ENCODE results near the gene BARHL1.

BARHL1 gene

DNA sequence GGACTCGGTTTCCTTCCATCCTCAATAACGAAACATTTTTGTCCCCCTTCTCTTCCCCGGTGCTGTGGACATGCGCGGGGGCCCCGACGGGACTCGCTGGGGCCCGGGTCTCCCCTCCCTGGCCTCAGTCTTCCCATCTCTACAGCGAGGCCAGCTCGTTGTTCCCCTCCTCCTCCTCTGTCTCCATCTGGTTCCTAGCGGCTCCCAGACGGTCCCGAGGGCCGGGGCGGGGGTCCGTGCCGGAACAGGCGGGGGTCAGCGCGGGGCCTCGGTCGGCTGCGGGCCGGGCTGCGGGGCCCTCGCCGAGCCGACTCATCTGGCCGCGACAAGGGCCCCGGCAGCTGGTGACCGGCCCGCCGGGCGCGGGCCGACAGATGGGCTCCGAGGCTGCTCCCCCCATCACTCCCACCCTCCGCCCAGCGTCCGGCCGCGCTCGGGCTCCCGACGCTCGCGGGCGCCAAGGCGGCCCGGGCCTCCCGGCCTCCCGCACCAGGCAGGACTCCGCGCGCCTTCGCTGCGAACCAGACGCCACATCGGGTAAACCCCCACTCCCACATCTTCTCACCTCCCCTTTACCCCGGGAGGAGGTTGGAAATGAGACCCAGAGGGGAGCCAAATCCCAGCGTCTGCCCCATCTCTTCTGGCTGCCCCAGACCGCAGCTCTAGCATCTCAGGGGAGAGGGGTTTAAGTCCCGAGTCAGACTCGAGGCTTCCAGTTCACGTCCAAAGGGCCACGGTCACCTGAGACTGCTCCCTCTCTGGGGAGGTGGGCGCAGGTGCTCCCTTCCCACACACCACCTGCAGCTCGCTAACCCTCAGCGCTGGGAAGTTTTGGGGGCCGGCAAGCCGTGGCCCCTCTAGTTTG lies 8.1 kb downstream of the BARHL1 start:
- TF ChIP-seq, protein P1, sequence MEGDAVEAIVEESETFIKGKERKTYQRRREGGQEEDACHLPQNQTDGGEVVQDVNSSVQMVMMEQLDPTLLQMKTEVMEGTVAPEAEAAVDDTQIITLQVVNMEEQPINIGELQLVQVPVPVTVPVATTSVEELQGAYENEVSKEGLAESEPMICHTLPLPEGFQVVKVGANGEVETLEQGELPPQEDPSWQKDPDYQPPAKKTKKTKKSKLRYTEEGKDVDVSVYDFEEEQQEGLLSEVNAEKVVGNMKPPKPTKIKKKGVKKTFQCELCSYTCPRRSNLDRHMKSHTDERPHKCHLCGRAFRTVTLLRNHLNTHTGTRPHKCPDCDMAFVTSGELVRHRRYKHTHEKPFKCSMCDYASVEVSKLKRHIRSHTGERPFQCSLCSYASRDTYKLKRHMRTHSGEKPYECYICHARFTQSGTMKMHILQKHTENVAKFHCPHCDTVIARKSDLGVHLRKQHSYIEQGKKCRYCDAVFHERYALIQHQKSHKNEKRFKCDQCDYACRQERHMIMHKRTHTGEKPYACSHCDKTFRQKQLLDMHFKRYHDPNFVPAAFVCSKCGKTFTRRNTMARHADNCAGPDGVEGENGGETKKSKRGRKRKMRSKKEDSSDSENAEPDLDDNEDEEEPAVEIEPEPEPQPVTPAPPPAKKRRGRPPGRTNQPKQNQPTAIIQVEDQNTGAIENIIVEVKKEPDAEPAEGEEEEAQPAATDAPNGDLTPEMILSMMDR (IDR thresholded peaks at IDR 0.05; ENCODE audit: borderline replicate concordance, insufficient read depth, low read depth, low read length) = no peak
- H3K4me3 ChIP-seq (ENCODE audit: low read depth, low read length) = no peak overlapping the region

DNA sequence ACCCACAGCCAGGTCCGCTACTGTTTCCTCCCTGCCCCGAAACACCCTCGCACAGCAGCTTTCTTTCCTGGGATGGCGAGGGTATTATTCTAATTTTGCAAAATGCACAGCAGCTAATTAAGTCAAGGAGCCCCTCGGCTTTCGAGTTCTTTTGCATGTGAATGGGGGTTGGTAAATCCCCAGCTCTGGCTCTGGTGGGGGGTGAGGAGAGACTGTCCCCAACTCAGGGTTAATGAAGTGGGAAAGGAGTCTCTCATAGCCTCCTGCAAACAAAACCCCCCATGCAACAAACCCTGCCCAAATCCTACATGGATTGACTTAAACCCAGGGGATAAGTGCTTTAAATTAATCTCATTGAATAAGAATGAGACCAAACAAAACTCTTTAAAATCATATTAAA lies 8.8 kb downstream of the BARHL1 start:
- TF ChIP-seq, protein P1 (IDR thresholded peaks at IDR 0.05; ENCODE audit: borderline replicate concordance, insufficient read depth, low read depth, low read length) = no peak
- H3K4me3 ChIP-seq (ENCODE audit: low read depth, low read length) = no peak overlapping the region

DNA sequence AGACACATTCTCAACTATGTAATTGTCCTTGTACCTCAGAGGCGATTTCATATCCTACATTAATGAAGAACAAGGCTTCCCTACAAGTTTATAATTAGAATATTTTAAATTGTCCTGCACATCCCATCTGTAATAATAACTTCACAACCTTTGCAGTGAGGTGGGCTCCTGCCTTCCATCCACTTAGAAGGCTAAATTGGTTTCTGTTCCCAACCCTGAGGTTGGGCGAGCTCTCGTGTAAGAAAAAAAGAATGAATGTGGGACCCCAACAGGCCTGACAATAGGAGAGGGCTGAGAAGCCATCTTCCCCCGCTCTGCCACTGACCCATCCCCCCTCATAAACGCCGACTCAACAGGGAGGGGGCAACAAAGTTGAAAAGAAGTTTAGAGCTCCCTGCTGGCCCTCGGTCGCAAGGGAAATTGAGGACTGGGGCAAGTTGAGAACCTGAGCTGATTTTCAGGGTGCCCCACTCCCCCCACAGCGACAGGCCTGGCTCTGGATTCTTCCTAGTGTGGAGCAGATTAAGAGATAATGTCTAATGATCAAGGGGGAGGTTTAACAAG lies 9.4 kb downstream of the BARHL1 start:
- TF ChIP-seq, protein P1 (IDR thresholded peaks at IDR 0.05; ENCODE audit: borderline replicate concordance, insufficient read depth, low read depth, low read length) = no peak
- no peak overlapping the region for H3K4me3 ChIP-seq (ENCODE audit: low read depth, low read length)

DNA sequence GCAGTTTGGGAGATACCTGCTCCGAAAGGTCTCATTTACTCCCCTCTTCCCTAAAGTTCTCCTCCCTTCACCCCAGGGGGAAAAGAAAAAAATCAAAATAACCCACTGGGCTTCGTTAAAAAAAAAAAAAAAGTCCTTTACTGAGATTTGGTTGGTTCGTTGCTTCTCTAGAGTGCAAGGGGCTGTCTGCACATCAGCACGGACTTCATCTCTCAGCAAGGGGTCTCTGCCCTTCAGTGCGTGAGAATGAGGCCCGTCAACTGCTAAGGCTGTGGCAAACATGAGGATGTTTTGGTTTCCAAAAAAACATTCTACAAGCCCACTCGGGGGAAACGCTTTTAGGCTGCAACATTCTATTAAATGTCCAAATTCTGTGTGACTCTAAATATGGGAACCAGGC lies 10.0 kb downstream of the BARHL1 start:
- TF ChIP-seq, protein P1 (IDR thresholded peaks at IDR 0.05; ENCODE audit: borderline replicate concordance, insufficient read depth, low read depth, low read length) = no peak
- H3K4me3 ChIP-seq (ENCODE audit: low read depth, low read length) = no peak overlapping the region

DNA sequence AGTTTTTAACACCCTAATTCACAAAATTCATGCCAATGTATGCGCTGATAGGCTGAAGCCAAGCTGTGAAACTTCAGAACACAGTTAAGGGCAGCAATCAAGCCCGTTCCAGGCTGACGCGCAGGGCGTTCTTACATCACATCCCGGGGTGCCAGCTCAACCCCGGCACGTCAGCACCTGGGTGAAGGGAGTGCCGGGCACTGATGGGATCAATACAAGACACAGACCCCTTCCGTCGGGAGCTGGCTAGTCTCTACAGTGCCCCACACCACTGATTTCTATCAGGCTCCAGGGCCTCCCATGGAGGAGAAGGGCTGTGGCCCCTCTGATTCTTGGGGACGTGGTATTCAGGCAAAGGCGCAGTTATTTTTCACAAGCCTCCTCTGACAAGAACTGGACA lies 12.0 kb downstream of the BARHL1 start:
- TF ChIP-seq, protein P1 (IDR thresholded peaks at IDR 0.05; ENCODE audit: borderline replicate concordance, insufficient read depth, low read depth, low read length) = no peak
- no peak overlapping the region for H3K4me3 ChIP-seq (ENCODE audit: low read depth, low read length)

DNA sequence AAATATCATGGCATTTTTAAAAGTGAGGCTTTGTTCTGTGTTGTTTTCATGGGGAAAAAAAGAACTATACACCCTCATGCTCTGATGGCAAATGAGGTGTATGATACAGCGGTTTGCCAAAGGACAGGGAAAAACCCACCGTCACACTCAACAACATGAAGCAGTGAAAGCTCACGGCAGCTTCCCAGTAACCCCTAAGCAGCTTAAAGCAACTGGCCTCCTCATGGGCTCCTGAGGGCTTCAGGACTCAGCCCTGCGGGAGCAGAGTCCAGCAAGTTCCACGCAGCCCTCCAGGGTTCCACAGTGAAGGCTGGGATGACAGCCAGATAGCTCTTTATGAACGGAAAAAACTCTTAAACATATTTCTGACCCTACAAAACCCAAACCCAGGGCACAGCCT lies 12.9 kb downstream of the BARHL1 start:
- TF ChIP-seq, protein P1 (IDR thresholded peaks at IDR 0.05; ENCODE audit: borderline replicate concordance, insufficient read depth, low read depth, low read length) = no peak
- H3K4me3 ChIP-seq (ENCODE audit: low read depth, low read length) = no peak overlapping the region

DNA sequence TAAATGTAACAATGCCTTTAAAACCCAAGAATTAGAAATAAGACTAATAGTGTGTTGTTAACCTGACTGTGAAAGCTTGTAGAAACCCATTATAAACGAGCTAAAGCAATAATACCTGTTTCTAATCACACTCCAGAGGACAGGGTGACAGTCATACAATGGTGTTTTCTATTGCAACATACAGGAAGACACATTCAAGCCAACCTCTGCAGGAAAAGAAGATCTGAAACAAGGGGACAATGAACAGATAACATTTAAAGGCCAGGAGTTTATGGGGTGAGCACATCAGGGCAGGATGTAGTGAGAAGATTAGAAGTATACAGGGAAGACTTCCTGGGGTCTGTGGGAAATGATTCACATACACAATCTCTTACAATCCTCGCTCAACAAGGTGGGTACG lies 13.8 kb downstream of the BARHL1 start:
- TF ChIP-seq, protein P1 (IDR thresholded peaks at IDR 0.05; ENCODE audit: borderline replicate concordance, insufficient read depth, low read depth, low read length) = no peak
- H3K4me3 ChIP-seq (ENCODE audit: low read depth, low read length) = no peak overlapping the region
